ENCODE results near the gene CFAP157. TPM values are rescaled to one million over a fixed set of nuclear protein-coding genes. Genes with fewer than 3 reads are reported as not detected.
A peak's percentile ranks its signal among the peaks of the same experiment; 100 is the strongest.

The CFAP157 gene
- total and polyA plus RNA-seq, 2 of the 13 experiments (the other 11 are each of a cell fraction or from before 2014, with no cell fraction given), result 0.07 TPM; not detected in 1

- no peak for TF ChIP-seq FOXO4 (CRISPR knock-in tag; conservative IDR thresholded peaks at IDR 0.05)
- no peak for TF ChIP-seq RELA (CRISPR knock-in tag; IDR thresholded peaks at IDR 0.05)
- no peak for TF ChIP-seq HMG20B (CRISPR knock-in tag; conservative IDR thresholded peaks at IDR 0.05)
- peak; percentile 23; the same call in 1 of the 2 replicates for TF ChIP-seq BCL6 (CRISPR knock-in tag; IDR thresholded peaks at IDR 0.05)
- TF ChIP-seq ZNF713 (CRISPR knock-in tag; IDR thresholded peaks at IDR 0.05), result 0 out of 2 replicates have a peak, but pooled peaks have one; percentile 65
- TF ChIP-seq MTF2 (CRISPR knock-in tag; IDR thresholded peaks at IDR 0.05; ENCODE audit: borderline replicate concordance), result 0 out of 2 replicates have a peak, but pooled peaks have one; percentile 59
- no peak for TF ChIP-seq SIN3B (IDR thresholded peaks at IDR 0.05; ENCODE audit: low read length)
- TF ChIP-seq KLF9 (CRISPR knock-in tag; IDR thresholded peaks at IDR 0.05; ENCODE audit: low read depth), result peak; percentile 41; the same call in 1 of the 2 replicates
- TF ChIP-seq ZNF737 (CRISPR knock-in tag; IDR thresholded peaks at IDR 0.05; ENCODE audit: borderline replicate concordance), result no peak
- no peak; the same call in 1 of the 2 replicates for TF ChIP-seq TBX2 (CRISPR knock-in tag; IDR thresholded peaks at IDR 0.05; ENCODE audit: borderline replicate concordance)
- TF ChIP-seq PAXIP1 (CRISPR knock-in tag; conservative IDR thresholded peaks at IDR 0.05), result peak; percentile 59
- TF ChIP-seq MAFF (IDR thresholded peaks at IDR 0.05; ENCODE audit: low read depth, low read length), result no peak
- no peak for TF ChIP-seq ZNF20 (CRISPR knock-in tag; IDR thresholded peaks at IDR 0.05)
- TF ChIP-seq TSC22D2 (CRISPR knock-in tag; IDR thresholded peaks at IDR 0.05; ENCODE audit: borderline replicate concordance), result no peak
- peak; percentile 93 for TF ChIP-seq GABPB1 (CRISPR knock-in tag; IDR thresholded peaks at IDR 0.05)
- TF ChIP-seq ETV6 (CRISPR knock-in tag; conservative IDR thresholded peaks at IDR 0.05), result no peak; the same call in 1 of the 2 replicates
- no peak for TF ChIP-seq ZNF17 (CRISPR knock-in tag; IDR thresholded peaks at IDR 0.05)
- TF ChIP-seq TEAD3 (CRISPR knock-in tag; optimal IDR thresholded peaks at IDR 0.05; ENCODE audit: borderline replicate concordance), result peak; percentile 59
- peak; percentile 98 for TF ChIP-seq RFX3 (CRISPR knock-in tag; IDR thresholded peaks at IDR 0.05)
- TF ChIP-seq SP1 (IDR thresholded peaks at IDR 0.05), result no peak
- peak; percentile 99 for TF ChIP-seq SP1 (CRISPR knock-in tag; IDR thresholded peaks at IDR 0.05)
- TF ChIP-seq SPEN (CRISPR knock-in tag; IDR thresholded peaks at IDR 0.05; ENCODE audit: low read depth), result peak; percentile 62
- TF ChIP-seq TFDP2 (CRISPR knock-in tag; IDR thresholded peaks at IDR 0.05), result peak; percentile 76
- TF ChIP-seq TCF12 (IDR thresholded peaks at IDR 0.05), result no peak
- no peak for TF ChIP-seq TCF12 (CRISPR knock-in tag; IDR thresholded peaks at IDR 0.05)
- peak; percentile 73 for TF ChIP-seq ZSCAN21 (CRISPR knock-in tag; IDR thresholded peaks at IDR 0.05; ENCODE audit: borderline replicate concordance)
- no peak for TF ChIP-seq ZMYM3 (CRISPR knock-in tag; IDR thresholded peaks at IDR 0.05)
Observed at GRCh38 chr9:127734747-127735529, 28.1 kb downstream of the CFAP157 start, which contains the start of gene TOR2A (continued).
